Right renal cortex interstitium (tissue), 3 donors: ENCODE results near the gene MRPL38. TPM values are rescaled to one million over a fixed set of nuclear protein-coding genes. Genes with fewer than 3 reads are reported as not detected.
"Not testable (repeated sequence)": the region's sequence is repeated elsewhere in the genome, so short reads cannot be mapped to it uniquely, and the experiment has no call there.

ENCODE experiments used
- DNase-seq, 3 donors: peaks; one replicate each; pipeline ENCODE4 v3.0.0-alpha.2; 2013; ENCODE audit warnings: low read depth in 3 of 3, low spot score in 2 of 3
- polyA plus RNA-seq, 3 donors: library from polyadenylated mRNA; unstranded; fragments of 120-200 nt; gene quantifications; one replicate each; pipeline ENCODE4 v1.2.1, GENCODE V29; 2013; ENCODE audit not compliant: insufficient read length in 3 of 3

MRPL38 gene
- polyA plus RNA-seq, 3 donors: 66.2 to 77.1 (median 66.7) TPM

DNA sequence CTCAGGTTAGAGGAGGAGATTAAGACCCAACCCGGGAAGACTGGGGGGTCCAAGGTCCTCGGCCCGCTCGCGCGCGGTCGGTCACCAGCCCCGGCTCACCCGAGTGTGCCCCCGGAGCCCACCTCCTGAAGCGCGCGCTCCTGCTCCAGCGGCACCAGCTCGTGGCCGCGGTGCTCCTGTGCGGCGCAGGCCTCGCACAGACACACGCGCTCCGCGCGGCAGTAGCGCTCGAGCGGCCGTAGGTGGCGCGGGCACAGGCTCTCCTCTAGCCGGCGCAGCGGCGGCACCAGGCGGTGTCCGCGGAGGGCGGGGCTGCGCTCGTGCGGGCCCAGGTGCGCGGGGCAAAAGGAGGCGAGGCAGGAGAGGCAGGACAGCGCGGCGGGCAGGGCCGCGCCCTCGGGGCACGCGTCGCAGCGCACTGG is 26.9 kb downstream of the MRPL38 start:
- DNase-seq: no peak

DNA sequence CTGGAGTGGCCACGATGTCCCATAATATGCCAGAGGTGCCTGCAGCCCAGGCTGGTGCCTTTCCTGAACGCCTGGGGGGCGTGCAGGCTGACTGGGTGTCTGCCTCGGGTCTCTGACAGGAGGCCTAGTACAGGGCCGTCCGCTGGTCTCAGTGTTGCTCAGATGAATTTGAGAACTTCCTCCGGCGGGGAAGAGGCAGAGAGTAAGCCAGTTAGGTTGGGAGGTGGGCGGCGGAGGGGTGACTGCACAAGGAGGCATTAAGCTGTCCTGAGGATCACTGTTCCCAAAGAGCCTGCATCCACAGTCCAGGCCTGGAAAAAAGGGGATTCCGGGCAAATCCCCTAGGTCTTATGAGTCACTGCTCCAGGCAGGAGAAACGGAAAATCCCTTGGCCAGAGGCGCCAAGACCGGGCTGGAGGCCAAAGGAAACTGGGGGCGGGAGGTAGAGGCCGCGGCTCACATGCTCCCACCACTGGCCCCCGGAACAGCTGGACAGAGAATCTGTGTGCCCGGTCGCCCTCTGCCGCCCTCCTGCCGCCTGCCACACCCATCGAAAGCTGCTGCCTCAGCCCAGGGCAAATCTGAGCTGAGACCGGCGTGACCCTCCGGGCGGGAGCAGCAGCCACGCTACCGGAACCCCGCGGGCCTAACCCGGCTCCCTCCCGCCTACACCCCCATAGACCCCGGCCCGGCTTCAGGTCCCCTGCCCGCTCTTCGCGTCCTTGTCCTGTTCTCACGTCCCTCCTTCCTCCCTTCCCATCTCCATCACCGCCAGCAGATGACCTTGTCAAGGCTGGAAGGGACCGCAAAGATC is 27.5 kb downstream of the MRPL38 start:
- no peak for DNase-seq

DNA sequence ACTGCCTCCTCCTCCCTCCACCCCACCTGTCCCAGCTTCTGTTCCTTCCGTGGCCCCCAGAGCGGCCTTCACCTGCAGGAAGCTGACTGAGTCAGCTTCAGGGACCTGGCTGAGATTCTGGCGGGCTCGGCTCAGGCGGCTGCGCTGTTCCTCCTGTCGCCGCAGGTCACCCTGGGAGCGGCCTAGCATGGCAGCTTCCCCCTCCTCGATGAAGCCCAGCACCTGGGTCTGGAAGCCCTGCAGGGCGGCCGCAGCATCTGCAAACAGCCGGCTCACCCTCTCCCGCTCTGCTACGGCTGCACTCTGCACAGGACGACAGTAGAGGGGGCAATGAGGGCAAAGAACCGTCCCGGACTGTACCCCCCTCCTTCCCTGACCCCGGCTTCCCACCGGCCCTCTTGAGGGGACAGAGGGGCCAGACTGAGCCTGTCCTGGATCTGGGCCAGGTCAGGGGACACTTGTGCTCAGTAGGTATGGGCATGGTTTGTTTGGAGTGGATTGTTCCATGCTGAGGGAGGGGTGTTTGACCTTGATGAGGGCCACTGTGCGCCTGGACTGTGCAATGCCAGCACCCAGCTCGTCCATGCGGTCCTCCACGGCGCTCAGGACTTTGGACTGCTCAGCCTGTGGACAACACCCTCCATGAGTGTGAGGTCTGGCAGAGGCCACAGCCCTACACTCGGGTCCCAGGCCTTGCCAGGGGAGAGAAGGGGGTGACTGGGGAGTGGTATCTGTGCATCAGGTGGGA is 28.3 kb downstream of the MRPL38 start:
- DNase-seq: no peak

DNA sequence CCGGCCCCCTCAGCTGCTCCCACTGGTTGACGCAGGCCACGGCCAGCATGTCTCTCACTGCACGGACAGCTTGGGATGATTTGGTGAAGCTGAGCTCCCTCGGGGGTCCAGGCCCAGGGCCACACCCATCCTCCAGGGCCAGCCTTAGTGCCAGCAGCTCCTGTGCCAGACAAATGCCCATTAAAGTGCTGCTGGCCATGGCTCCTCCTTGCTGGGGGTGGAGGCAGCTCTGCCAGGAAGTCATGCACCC is 28.8 kb downstream of the MRPL38 start:
- no peak for DNase-seq

- DNase-seq: no peak
Measured at GRCh38 chr17:75875182-75875939, 29.3 kb downstream of the MRPL38 start.

DNA sequence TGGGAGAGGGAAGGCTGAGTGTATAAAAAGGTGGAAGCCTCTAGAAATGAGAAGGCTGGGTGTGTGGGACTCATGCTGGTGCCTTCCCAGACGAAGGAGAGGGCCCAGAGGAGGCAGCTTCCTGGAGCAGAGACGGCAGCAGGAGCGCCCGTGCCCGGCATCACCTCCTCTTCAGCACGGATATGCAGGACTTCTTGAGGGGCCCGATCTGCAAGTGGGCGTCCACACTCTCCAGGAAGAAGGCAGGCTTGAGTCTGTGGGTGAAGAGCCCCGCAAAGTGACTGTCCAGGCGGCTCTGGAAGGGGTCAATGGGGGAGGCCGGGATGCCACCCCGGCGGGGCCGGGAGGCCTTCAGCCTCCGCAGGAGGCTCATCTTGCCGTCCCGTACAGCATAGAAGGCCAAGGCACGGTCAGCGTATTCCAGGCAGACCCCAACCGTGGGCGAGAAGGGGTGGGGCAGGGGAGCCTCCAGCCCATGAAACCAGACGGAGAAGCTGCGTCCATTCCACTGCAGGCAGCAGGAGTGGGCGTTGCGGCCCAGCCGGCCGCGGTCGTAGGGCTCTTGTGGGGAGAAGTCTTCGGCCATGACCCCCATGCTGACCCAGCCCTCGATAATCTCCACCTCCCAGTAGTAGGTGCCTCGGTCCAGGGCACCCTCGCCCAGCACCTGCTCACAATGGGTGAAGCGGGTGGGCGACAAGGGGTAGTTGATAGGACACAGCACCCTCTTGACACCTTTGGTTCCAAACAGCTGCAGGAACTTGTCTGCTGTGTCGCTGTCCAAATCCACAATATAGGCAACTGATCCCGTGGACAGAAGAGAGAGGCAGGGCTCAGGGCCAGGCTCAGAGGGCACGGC is 30.1 kb downstream of the MRPL38 start:
- DNase-seq: no peak

- DNase-seq: no peak
Measured at GRCh38 chr17:75873587-75874322, 30.9 kb downstream of the MRPL38 start.

DNA sequence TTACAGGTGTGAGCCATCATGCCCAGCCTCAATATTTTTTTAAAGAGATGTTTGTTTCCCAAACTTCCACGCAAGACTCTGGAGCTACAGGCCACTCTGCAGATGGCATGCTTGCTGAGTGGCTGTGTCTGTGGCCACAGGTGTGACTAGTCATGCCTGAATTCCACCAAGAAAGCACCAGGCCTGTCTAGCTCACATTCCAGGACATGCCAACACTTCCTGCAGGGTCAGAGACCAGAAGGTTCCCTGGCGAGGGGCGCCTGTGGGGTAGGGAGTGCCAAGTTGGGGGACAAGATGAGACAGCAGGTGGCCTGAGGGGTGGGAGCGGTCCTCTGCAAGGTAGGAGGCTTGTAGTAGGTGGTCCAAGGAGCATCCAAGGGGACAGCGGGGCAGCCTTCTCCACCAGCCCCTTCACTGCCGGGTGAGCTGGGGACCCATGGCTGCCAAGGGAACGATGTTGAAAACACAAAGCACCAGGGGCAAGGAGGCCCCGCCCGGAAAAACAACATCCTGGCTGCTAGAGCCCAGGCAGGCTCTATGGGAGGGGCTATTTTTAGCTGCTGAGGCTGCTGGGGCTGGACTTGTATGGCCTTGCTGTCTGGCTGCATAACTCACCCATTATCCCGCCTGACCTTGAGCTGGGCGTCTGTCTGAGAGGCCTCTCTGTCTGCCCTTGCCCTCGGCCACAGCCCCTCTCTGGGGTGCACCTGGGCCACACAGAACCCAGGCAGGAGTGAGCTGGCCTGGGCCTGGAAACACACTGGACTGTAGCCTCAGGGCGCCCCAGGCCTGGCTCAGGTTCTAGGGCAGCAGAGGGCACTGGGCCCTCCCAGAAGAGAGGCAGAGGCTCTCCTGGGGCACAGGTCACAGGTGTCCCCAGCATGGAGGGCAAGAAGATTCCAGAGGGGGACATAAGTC is 32.0 kb downstream of the MRPL38 start:
- DNase-seq: no peak

DNA sequence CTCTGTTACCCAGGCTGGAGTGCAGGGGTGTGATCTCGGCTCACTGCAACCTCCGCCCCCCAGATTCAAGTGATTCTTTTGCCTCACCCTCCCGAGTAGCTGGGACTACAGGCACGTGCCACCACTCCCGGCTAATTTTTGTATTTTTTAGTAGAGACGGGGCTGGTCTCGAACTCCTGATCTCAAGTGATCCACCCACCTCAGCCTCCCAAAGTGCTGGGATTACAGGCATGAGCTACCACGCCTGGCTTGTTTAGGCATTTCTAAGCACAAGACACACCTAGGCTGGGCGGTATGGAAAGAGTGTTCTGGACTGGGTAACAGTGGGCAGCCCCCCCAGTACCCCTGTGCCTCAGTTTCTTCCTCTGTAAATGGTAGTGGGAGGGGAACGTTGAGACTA is 34.5 kb downstream of the MRPL38 start:
- DNase-seq: not testable (repeated sequence)

DNA sequence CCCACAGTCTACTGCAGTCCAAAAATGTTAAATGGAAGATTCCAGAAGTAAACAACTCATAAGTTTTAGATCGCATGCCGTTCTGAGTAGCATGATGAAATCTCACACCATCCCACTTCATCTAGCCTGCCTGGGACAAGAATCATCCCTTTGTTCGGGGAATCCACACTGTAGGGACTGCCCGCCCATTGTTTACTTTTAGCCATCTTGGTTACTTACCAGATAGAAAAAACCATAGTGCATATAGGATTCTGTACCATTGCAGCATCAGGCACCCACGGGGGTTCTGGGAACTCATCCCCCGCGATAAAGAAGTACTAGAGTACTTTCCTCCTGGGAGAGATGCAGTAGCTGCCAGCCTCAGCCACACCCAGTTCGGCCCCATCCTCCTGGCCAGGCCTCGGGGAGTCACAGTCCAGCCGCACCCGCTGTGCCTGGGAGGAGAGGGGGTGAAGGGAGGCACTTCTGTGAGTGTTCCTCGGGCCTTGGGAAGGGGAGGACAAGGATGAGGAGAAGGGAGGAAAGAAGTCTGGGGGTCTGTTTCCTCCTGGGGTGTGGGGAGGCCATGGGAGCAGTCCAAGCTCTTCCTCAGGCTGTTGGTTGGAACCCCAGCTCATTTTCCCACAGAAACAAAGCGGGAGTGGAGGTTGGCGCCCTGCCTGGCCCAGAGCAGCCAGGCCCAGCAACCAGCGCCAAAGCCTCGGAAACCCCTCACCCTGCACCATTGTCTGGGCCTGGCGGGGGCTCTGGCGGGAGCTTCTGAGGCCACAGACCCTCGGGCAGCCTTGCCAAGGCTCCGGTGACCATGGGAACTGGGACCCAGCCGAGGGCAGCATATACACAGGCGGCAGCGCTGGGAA is 35.2 kb downstream of the MRPL38 start:
- no peak for DNase-seq

DNA sequence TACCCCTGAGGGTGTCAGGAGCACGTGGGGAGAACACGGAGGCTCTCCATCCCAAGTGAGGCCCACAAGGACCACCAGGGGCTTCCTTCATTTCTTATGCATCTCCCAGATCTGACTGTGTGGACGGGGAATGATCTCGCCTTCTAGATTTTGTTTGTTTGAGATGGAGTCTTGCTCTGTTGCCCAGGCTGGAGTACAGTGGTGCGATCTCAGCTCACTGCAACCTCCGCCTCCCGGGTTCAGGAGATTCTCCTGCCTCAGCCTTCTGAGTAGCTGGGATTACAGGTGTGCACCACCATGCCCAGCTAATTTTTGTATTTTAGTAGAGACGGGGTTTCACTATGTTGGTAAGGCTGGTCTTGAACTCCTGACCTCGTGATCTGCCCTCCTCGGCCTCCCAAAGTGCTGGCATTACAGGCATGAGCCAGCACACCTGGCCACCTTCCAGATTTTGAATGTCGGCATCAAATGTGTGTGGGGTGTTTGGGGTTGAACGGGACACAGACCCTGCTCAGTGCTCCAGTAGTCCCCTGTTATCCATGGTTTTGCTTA is 35.9 kb downstream of the MRPL38 start:
- DNase-seq: not testable (repeated sequence)

GRCh38 chr17:75865404-75866188 is 39.1 kb downstream of the MRPL38 start:
- DNase-seq: not testable (repeated sequence)

DNA sequence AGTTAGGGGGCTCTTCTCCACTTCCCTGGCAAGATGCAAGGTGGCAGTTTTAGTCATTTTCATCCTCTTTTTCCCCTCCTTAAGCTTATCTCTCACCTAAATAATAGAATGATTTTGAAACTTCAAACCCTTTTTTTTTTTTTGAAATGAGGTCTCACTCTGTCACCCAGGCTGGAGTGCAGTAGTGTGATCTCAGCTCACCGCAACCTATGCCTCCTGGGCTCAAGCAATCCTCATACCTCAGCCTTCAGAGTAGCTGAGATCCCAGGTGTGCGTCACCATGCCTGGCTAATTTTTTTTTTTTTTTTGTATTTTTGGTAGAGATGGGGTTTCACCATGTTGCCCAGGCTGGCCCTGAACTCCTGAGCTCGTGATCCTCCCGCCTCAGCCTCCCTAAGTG is 39.8 kb downstream of the MRPL38 start:
- not testable (repeated sequence) for DNase-seq

DNA sequence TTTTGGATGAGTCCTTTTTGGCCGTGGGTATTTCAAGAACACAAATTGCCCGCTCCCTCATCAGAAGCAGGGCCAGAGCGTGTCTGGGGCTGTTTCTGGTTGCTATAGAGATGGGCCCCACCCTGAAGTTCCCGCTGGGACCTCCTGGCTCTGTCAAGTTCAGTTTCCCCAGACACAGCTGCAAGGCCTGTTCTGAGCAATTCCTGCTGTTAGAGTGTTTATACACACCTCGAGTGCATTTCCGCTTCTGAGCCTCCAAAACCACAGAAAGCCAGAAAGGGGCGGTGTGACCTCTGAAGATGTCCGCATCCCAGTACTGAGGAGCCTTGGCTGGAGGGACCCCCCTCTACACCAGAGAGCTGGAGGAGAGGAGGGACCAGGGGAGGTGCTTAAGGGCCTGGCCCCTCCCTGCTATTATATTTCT is 40.2 kb downstream of the MRPL38 start:
- DNase-seq: peak in 1 of 3 donors; percentile 80

DNA sequence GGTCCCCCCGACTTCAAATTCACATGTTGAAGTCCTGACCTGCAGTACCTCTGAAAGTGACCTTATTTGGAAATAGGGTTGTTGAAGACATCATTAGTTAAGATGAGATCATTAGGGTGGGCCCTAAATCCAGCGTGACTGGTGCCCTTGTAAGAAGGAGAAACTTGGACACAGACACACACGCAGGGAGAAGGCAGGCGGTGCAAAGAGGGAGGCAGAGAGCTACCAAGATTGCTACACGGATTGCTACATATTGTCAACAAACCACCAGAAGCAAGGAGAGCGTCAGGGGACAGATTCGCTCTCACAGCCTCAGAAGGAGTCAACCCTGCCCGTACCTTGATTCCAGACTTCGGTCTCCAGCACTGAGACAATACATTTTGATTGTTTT is 42.8 kb downstream of the MRPL38 start:
- DNase-seq: no peak

GRCh38 chr17:75859358-75859757 is 45.3 kb downstream of the MRPL38 start:
- DNase-seq: not testable (repeated sequence)
